H54 (cell line): ENCODE measurements around the gene KLHL6.
"Not testable (repeated sequence)": the region's sequence is repeated elsewhere in the genome, so short reads cannot be mapped to it uniquely, and the experiment has no call there.

ENCODE experiments used
- DNase-seq: peaks from one replicate; pipeline ENCODE4 v3.0.0; 2011; ENCODE audit warnings: low spot score, mixed read lengths; ENCODE audit not compliant: insufficient read length
- FAIRE-seq: peaks from 3 replicates; lab custom pipeline; 2011; peaks lifted over from hg19 to GRCh38; lab: Jason Lieb, UNC
- POLR2A ChIP-seq: IDR thresholded peaks from 2 replicates; pipeline ENCODE4 v1.6.1; 2011; ENCODE audit warnings: low read depth, mild to moderate bottlenecking, low read length

Gene KLHL6

GRCh38 chr3:183515968-183516851 lies 39.3 kb downstream of the KLHL6 start:
- no peak for FAIRE-seq
- no peak for TF ChIP-seq POLR2A

GRCh38 chr3:183514021-183514420 lies 41.5 kb downstream of the KLHL6 start:
- FAIRE-seq (no peak), DNase-seq (no peak)
- no peak for TF ChIP-seq POLR2A

More at GRCh38 chr3:183515968-183516851, 39.3 kb downstream of the KLHL6 start:
- no peak for DNase-seq

GRCh38 chr3:183513046-183513706 lies 42.3 kb downstream of the KLHL6 start:
- no peak for DNase-seq
- FAIRE-seq = no peak
- no peak for TF ChIP-seq POLR2A

GRCh38 chr3:183511286-183512131 lies 44.0 kb downstream of the KLHL6 start:
- FAIRE-seq, DNase-seq: not testable (repeated sequence)

- TF ChIP-seq POLR2A = no peak
- DNase-seq = no peak
- FAIRE-seq = no peak
These were observed 46.7 kb downstream of the KLHL6 start for GRCh38 chr3:183508821-183509220.

- DNase-seq (no peak), FAIRE-seq (no peak)
- TF ChIP-seq POLR2A = no peak
These were observed 48.0 kb downstream of the KLHL6 start for GRCh38 chr3:183507551-183507950.

- TF ChIP-seq POLR2A = no peak
- DNase-seq (no peak), FAIRE-seq (no peak)
These were observed 48.7 kb downstream of the KLHL6 start for GRCh38 chr3:183506674-183507320.

- no peak for DNase-seq
- no peak for FAIRE-seq
- no peak for TF ChIP-seq POLR2A
These were observed 50.9 kb downstream of the KLHL6 start for GRCh38 chr3:183504597-183504996.

- FAIRE-seq (no peak), DNase-seq (no peak)
- TF ChIP-seq POLR2A = no peak
These were observed 51.8 kb downstream of the KLHL6 start for GRCh38 chr3:183503746-183504145.

GRCh38 chr3:183502237-183503181 lies 53.0 kb downstream of the KLHL6 start:
- DNase-seq = no peak
- TF ChIP-seq POLR2A = no peak
- FAIRE-seq = no peak

GRCh38 chr3:183500981-183501704 lies 54.4 kb downstream of the KLHL6 start:
- no peak for FAIRE-seq
- DNase-seq = no peak
- no peak for TF ChIP-seq POLR2A

GRCh38 chr3:183500319-183500718 lies 55.2 kb downstream of the KLHL6 start:
- FAIRE-seq = no peak

More at GRCh38 chr3:183500319-183500718, 55.2 kb downstream of the KLHL6 start:
- DNase-seq = no peak
- TF ChIP-seq POLR2A = no peak
